Tibial nerve (tissue), 4 donors: Measurements from ENCODE around the gene SUPT20HL1.

Experiments used
- CTCF ChIP-seq, 5 experiments: fragments of 200-600 bp in 3 of 5; fragments of 450-650 bp in 2 of 5; sonication (generic) in 3 of 5; IDR thresholded peaks; one replicate each; pipeline ENCODE4 v1.5.1; 2016 to 2019; ENCODE audit warnings: antibody characterized with exemption in 5 of 5, mild to moderate bottlenecking in 3 of 5, moderate library complexity in 2 of 5
- EP300 ChIP-seq, 2 donors: sonication (generic); formaldehyde crosslinking; IDR thresholded peaks; one replicate each; pipeline ENCODE4 v1.6.1; 2017; ENCODE audit warnings: antibody characterized with exemption in 2 of 2, mild to moderate bottlenecking in 1 of 2
- POLR2A ChIP-seq, 2 donors: fragments of 450-650 bp; IDR thresholded peaks; one replicate each; pipeline ENCODE4 v1.6.1; 2017; ENCODE audit warnings: antibody characterized with exemption in 2 of 2, mild to moderate bottlenecking in 2 of 2, moderate library complexity in 2 of 2

DNA sequence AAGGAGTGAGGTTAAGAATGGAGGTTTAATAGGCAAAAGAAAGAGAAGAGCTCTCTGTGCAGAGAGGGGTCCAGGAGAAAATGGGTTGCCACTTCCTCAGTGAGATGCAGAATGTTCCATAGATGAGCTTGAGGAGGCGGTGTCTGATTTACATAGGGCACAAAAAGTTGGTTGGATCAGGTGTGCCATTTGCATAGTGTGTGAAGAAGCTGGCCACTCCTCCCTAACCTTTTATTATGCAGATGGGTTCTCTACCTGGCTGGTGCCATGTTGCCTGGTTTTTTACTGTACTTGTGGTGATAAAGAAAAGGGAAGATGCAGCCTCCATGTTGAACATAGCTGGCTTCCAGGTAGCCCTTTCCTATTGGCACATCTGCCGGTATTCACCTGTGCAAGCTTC is 27.3 kb downstream of the SUPT20HL1 start:
- TF ChIP-seq CTCF (IDR thresholded peaks at IDR 0.05) (no peak), POLR2A (IDR thresholded peaks at IDR 0.05) (no peak), EP300 (IDR thresholded peaks at IDR 0.05) (no peak)
